ENCODE data around the gene TSTD1.

Gene TSTD1

GRCh38 chr1:161006563-161006962 lies 32.2 kb downstream of the TSTD1 start:
- no peak for DNase-seq (ENCODE audit: low read depth)
- no peak overlapping the region for H3K4me3 ChIP-seq (ENCODE audit: control insufficient read depth, low read depth, low read length)
- TF ChIP-seq CTCF (conservative IDR thresholded peaks at IDR 0.05; ENCODE audit: control insufficient read depth, insufficient read depth, low read depth, low read length) = no peak

- H3K4me3 ChIP-seq (ENCODE audit: control insufficient read depth, low read depth, low read length) = no peak overlapping the region
- no peak for DNase-seq (ENCODE audit: low read depth)
- no peak for TF ChIP-seq CTCF (conservative IDR thresholded peaks at IDR 0.05; ENCODE audit: control insufficient read depth, insufficient read depth, low read depth, low read length)
Observed at GRCh38 chr1:161001525-161001924, 37.2 kb downstream of the TSTD1 start.

DNA sequence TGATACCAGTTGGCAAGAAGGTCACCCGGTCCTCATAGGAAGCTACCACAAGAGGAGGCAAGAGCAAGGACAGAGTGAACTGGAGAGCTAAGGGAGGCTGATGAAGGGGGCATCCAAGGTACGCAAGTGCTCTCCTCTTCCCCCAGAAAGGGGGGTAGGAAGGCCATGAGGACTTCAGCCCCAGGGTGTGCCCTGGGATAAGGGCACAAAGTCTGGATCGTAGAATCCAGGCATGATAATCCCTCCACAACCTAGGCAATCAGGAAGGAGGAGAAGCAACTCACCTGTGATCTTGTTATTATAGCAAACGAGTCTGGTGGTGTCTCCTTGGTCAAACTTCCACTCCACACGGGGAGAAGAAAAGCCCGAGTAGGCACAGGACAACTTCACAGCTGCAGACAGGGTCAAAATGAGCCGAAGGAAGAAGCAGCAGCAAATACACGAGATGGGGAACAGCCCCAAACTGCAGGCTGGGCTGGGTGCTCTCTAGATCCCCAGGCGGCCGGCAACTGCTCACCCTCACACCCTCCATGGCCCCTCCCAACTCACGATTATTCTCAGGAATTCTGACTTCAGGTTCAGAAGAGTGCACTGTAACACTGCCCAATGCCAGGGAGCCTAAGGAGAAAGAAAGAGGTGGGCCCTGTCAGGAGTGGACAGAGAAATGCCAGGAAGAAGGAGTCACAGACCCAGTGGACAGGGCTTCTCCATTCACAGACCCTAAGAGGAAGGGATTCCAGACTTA lies 37.9 kb downstream of the TSTD1 start:
- H3K4me3 ChIP-seq (ENCODE audit: control insufficient read depth, low read depth, low read length) = no peak overlapping the region
- no peak for TF ChIP-seq CTCF (conservative IDR thresholded peaks at IDR 0.05; ENCODE audit: control insufficient read depth, insufficient read depth, low read depth, low read length)
- no peak for DNase-seq (ENCODE audit: low read depth)

DNA sequence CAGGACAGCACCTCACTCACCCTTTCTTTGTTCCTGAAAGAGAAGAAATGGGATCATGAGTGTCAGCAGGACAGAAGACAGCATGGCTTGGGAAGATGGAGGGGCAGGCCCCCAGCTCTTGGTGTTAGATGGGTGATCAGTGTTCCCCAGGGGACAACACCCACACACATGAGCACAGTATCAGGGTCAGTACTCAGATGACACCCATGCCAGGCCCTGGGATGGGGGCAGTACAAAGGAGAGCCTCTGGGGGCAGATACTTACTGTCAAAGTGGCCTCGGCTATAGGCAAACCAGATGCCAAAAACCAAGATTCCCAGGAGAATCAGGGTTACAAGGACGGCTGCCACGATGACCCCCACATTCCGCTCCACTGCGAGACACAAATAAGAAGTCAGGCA lies 39.4 kb downstream of the TSTD1 start:
- H3K4me3 ChIP-seq (ENCODE audit: control insufficient read depth, low read depth, low read length) = no peak overlapping the region
- TF ChIP-seq CTCF (conservative IDR thresholded peaks at IDR 0.05; ENCODE audit: control insufficient read depth, insufficient read depth, low read depth, low read length) = no peak

DNA sequence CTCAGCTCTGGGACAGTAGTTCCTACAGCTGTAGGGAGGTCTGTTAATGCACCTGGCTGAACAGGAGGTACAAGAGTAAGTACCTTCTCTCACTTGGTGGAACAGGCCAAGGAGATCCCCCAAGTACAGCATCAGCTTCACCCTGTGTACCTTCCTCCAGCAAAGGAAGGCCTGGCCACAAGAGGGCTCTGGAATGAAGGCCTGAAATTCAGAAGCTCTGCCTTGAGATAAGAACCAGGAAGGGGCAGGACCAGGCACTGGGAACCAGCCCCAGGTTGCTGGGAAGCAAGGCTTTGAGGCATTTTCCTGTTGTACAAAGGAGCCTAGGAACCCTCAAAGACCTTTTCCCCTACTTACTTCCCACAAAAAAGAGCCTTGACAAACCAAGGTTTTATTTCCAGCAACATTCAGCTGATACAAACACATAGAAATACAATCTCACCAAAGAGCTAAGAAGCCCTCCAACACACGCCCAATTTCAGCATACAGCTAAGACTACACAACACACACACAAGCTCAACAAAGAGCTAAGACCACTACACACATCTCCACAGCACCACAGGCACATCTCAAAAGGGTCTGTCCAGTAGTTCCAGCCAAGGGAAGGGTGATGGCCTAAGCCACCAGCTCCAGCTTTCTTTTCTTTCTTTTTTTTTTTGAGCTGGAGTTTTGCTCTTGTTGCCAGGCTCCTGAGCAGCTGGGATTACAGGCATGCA lies 41.3 kb downstream of the TSTD1 start:
- TF ChIP-seq CTCF (conservative IDR thresholded peaks at IDR 0.05; ENCODE audit: control insufficient read depth, insufficient read depth, low read depth, low read length) = peak; percentile 71
- H3K4me3 ChIP-seq (ENCODE audit: control insufficient read depth, low read depth, low read length) = no peak overlapping the region
- DNase-seq (ENCODE audit: low read depth) = peak; percentile 55

More for the DNA sequence above, 39.4 kb downstream of the TSTD1 start:
- DNase-seq (ENCODE audit: low read depth) = no peak

- no peak overlapping the region for H3K4me3 ChIP-seq (ENCODE audit: control insufficient read depth, low read depth, low read length)
- no peak for TF ChIP-seq CTCF (conservative IDR thresholded peaks at IDR 0.05; ENCODE audit: control insufficient read depth, insufficient read depth, low read depth, low read length)
- peak; percentile 84 for DNase-seq (ENCODE audit: low read depth)
Observed at GRCh38 chr1:160996178-160996577, 42.6 kb downstream of the TSTD1 start.
